HG03139 (cell line): ENCODE measurements around the gene PVALEF.

ENCODE experiments used
- ATAC-seq: cut with Tn5 transposase; IDR thresholded peaks from one replicate; pipeline ENCODE4 v1.9.1; 2021; ENCODE audit not compliant: unreplicated experiment

PVALEF gene

DNA sequence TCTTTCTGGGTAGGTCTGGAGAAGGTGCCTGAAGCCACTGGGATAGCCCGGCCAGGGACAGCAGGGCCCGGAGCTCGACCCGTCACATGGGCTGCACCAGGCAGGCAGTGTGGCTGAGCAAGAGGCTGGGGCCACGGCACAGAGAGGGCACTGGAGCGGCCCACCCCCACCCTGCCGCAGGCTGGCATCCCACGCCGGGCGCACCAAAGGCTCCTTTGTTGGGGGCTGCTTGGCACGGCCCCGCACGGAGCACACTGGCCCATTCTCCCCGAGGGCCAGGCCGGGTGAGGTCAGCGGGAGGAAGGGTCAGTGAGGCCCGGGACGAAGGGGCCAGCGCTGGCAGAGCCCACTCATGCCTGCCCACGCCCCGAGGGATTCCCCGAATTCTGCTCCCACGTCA, 36.5 kb upstream of the PVALEF start:
- ATAC-seq = no peak

DNA sequence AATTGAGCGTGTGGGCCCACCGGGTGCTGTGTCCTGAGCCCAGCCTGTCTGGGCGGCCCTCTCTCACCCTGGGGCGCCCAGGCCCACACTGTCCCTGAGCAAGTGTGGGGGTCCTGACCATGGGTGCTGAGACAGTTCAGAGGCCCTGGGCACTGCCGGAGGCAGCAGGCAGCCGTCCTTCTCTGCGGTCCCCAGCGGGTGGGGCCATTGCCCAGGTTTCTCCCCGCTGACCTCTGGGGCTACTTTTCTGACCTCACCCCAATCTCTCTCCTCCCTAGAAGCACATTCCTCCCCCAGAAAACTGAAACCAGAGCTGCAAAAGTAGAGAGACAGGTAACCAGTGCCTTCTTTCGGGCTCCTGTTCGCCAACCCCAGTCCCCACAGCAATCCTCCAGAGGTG, 36.0 kb upstream of the PVALEF start:
- ATAC-seq = no peak

DNA sequence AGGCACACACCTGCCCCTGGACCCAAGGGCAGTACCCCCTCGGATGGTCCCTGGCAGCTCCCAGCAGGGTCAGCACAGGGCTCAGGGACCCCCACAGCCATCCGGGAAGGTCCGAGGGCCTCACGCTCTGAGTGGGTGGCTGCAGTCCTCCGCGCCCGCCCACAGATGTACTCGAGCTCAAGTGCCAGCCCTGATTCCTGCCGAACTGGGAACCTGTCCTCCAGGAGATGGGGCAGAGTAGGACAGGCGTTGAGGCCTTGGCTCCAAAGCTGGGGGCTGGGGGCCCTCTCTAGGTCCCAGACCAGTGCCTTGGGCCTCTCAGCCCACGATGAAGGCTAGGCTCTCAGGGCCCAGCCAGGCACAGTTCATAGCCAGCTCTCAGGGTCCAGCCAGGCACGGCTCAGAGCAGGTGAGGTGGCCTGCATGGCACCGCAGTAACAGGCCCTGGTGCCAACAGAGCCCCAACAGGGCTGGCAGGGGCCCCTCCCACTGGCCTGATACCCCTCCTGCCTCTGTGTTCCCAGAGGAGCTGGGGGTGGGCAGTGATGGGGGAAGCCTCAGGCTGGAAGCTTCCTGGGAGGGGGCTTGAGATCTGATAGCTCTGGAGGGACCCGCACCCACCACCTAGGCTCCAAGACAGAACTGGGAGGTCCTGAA, 35.5 kb upstream of the PVALEF start:
- no peak for ATAC-seq

DNA sequence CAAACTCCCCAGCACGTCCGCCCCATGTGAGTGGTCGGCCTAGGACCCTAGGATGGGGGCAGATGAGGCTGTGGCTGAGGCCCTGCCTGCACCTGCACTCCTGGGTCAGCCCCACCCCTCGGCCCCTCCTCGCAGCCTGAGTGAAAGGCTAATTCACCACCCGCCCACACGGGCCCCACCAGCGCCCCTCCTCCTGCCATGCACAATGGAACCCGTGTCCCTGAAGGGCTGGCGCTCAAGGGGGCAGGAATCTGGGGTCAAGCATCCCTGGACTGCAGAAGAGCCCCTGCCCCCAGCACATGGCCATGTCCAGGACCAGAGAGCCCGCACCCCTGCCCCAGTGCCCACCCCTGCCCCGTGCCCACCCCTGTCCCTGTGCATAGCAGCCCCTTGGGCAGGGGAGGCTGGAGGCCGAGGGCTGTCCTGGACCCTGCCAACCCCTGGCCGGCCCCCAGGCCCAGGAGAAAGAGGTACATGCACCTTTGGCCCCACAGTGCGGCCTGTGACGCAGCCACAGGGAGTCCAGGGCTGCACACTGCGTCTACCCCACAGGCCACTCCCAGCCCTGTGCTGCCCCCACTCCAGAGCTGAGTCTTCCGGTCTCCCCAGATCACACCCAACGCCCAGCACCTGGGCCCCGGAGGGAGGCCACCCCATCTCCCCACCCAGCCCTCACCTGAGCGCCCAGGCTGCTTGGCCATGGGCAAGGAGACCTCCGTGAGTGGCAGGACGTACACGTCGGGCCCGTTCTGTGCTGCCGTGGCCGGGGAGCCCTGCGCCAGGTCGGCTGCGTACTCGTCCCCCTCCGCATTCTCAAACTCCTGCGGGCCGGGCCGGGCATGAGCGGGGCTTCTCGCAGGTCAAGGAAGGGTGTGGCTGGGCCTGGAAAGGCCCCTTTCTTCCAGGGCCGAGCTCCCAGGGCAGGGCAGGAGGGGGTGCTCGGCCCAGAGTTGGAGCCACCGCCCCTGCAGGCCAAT, 34.6 kb upstream of the PVALEF start:
- ATAC-seq = no peak

DNA sequence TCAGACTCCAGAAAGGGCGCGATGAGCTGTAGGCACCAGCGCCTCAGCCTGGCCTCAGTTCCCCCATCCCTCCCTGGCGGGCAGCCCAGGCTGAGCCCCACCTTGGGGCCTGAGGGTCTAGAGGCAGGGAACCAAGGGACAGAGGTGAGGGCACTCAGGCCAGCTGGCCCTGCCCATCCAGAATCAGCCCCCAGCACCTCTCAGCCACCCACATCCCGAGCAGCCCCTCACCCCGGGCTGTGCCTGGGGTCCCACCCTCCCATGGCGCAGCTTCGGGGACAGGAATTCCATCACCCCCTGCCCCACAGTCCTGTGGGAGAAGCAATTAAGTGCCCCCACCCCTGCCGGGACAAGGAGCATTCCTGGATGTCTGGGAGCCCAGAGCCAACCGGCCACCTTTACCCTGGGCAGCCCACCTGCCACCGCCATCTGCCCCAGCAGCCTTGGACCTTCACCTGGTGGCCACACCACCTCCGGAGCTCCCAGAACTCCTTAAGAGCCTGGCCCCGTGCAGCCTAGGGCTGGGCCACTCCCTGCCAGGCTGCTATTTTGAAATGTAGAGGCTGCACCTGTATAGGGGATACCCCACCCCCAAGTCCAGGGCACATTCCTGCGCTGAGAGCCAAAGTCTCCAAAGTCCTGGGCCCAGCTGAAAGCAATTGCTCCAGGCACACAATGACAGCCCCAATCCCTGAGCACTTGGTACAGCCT, 33.7 kb upstream of the PVALEF start:
- ATAC-seq = no peak

DNA sequence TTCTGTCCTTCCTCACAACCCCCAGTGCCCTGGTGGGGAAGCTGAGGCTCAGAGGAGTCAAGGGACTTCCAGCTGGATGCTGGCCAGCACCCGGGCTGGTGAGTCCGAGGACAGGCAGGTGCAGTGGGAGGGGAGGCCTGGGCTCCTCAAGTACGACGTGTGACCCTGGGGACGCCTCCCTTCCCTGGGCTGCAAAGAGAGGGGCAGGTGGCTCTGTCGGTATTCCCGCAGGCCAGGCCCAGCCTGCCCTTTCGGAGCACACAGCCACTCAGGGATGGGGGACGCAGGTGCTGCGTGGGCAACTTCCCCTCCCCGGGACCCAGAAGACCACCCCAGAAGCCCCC, 33.1 kb upstream of the PVALEF start:
- ATAC-seq = no peak

DNA sequence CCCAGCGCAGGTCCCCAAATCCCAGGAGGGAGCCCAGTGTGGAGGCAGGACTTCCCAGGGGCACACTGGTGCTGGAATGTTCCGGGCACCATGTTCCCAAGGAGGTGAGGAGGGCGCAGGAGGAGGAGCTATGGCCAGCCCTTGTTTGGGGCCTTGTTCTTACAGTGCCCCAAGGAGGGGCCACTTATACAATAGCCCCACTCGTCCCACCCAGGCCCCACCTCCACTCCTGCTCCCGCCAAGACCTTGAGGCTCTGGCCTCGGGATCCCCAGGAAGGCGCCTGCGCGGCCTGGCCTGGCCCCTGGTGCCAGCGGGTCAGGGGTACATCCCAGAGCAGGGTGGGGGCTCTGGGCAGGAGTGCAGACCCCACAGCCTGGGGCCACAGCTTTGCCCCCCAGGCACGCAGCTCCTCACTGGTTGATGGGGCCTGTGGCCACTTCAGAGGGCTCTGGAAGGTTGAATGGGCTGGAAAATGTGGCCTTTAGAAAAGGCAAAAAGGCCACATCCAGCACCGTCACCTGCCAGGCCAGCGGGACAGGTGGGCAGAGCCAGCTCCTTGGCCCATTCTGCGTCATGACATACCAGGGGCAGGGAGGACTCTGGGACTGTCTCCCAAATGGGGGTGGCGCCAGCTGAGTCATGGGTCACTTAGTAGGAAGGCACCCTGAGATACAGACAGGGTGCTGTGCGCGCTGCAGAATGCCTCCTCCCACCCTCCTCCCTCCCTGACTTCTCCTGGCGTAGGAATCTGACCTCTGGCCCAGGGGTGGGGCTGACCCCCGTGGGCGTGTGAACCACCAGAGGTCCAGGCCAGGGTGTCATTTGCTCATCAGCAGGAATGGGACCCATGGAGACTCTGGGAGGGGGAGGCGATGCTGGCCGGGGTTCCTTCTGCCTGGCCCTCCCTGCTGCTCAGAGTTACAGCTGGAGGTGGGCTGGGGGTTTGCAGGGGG, 32.3 kb upstream of the PVALEF start:
- no peak for ATAC-seq

DNA sequence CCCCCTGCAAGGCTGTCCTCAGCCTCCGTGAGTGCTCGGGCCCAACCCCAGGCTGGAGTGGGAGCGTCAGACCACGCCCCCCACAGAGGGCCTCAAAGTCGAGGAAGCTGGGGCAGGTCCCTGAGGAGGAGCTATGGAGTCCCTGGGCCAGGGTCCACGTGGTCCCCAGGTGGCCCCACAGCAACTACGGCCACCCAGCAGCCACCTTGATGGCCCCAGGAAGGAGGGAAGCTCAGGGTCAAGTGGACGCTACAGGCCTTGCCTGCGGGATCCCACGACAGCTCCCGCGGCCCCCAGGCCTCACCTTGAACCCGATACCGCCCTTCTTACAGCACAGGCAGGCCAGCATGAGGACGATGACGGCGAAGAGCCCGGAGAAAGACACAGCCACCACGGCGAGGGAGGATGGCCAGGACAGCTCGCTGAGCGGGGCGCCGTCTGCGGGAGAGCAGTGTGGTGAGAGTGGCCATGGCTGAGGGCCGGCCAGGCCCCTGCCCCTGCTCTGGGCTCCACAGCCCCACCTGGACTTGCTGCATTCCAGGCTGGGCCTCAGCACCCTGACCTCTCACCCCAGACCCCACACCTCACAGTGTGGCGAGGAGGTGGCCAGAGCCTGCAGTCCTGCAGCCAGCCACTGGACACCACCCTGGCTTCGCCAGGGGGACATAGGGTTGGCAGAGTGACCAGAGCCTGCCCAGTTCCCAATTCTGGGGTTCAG, 31.1 kb upstream of the PVALEF start:
- ATAC-seq = no peak

DNA sequence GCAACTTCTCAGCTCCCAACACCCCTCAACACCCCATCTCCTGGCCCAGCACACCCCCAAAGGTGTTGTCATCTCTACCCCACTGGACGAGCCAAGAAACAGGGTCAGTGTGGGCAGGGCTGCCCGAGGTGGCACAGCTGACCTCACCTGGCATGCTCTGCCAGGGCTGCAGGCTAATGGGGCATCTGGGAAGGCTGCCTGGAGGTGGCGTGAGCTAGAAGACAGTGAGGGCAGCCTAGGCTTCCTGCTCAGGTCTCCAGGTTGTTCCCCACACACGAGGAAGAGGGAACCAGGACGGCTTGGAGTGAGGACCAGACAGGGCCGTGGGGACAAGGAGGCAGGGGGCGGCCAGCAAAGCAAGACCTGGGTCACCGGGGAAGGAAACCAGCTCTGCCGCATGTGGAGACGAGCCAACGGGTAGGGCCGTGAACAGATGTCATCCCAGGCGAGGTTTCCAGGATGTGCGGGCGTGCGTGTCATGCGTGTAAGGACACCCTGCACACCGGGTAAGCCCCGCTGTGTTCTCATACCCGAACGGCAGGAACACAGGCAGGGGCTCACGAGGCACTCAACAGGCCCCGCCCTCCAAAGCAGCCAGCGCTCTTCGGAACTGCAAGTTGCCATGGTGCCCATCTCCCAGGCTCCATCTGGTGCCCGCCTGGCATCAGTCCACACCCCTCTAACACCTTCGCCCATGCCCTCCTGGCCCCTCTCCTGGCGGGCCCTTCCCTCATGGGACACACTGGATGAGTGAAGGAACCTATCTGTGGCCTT, 29.6 kb upstream of the PVALEF start:
- ATAC-seq = no peak

DNA sequence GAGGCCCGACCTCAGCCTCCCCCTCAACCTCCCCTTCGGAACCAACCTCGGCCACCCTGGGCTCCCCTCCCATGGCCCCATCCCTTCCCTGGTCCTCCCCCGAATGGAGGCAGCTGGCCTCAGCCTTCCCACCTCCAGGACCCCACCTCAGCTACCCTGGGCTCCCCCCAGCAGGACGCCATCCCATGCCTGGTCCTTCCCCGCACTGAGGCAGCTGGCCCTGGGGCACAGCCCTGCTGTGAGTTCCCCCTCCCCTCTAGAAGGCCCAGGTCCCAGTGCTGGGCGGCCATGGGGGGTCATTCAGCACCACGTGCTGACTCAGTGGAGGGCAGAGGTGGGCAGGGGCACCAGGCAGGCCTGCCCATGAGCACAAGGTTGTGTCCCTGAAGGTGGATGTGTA, 28.9 kb upstream of the PVALEF start:
- ATAC-seq = no peak

DNA sequence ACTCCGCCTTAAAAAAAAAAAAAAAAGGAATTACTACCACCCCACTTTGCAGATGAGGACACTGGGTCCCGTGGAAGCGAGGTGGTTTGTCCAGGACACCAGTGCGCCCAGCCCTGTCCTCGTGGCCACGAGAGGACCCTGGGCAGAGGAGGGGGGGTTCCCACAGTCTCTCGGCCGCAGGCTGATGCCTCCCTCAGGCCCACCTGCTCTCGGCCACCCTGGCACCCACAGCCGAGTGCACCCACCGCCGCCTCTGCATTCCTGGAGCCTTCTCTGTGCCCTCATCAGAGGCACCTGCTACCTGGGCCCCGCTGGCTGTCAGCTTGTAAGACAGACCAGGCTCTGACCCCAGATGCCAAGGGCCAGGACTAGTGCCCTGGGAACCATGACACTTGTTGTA, 28.1 kb upstream of the PVALEF start:
- ATAC-seq = no peak

DNA sequence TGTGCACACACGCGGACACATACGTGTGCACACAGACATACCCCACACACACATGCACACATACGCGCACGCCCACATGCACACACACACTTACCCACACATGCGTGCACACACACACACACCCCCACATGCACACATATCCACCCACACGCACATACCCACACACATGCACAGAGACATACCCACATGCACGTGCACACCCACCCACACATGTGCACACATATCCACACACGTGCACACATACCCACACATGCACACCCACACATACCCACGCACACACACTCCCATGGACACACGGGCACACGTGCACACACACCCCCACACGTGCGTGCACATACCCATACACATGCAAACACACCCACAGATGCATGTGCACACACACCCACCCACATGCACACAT, 27.2 kb upstream of the PVALEF start:
- ATAC-seq = no peak

DNA sequence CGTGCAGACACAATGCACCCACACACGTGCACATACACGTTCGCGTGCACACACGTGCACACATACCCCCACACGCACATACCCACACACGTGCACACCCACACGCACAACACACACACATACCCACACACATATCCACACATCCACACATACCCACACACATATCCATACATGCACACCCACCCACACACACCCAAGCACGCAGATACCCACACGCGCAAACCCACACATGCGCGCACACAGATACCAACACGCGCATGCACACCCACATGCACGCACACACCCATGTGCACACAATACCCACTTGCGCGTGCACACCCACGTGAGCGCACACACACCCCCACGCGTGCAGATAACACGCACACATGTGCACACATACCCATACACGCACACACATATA, 26.8 kb upstream of the PVALEF start:
- ATAC-seq = no peak

DNA sequence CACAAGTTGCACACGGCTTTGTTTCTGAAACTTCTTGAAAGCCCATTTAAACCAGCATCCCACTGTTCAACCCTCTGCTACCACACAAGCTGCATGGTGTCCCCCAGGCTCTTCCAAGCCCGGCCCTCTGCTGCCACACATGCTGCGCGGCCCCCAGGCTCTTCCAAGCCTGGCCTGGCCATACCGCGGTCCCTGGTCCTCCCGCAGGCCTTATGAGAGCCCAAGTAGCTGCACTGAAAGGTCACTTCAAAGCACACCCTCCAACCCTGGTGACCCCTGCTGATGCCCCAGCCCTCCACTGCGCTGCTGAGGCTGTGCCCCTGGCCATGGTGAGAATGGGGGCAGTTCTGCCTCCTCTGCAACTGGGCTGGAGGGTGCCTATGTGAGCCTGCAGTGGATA, 25.9 kb upstream of the PVALEF start:
- no peak for ATAC-seq

DNA sequence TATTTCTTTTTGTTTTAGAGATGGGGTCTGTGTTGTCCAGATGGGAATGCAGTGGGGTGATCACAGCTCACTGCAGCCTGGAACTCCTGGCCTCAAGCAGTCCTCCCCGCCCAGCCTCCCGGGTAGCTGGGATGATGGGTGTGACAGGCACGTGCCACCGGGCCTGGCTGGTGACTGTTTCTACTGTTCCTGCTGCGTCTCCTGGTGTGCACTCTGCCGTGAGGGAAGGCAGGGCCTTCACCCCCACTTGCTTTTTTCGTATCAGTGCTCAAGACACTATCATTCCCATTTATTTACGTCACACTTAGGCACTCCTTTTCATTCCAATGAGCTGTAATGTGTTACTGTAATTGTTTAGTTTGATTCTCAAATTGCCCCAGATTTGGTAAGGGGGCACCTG, 25.3 kb upstream of the PVALEF start:
- no peak for ATAC-seq

DNA sequence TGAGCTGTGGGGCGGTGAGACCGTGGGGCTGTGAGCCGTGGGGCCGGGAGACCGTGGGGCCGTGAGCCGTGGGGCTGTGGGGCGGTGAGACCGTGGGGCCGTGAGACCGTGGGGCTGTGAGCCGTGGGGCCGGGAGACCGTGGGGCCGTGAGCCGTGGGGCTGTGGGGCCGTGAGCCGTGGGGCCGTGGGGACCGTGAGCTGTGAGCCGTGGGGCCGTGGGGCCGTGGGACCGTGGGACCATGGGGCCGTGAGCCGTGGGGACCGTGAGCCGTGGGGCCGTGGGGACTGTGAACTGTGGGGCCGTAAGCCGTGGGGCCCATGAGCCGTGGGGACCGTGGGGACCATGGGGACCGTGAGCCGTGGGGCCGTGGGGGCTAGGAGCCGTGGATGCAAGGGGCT, 24.6 kb upstream of the PVALEF start:
- ATAC-seq = no peak

DNA sequence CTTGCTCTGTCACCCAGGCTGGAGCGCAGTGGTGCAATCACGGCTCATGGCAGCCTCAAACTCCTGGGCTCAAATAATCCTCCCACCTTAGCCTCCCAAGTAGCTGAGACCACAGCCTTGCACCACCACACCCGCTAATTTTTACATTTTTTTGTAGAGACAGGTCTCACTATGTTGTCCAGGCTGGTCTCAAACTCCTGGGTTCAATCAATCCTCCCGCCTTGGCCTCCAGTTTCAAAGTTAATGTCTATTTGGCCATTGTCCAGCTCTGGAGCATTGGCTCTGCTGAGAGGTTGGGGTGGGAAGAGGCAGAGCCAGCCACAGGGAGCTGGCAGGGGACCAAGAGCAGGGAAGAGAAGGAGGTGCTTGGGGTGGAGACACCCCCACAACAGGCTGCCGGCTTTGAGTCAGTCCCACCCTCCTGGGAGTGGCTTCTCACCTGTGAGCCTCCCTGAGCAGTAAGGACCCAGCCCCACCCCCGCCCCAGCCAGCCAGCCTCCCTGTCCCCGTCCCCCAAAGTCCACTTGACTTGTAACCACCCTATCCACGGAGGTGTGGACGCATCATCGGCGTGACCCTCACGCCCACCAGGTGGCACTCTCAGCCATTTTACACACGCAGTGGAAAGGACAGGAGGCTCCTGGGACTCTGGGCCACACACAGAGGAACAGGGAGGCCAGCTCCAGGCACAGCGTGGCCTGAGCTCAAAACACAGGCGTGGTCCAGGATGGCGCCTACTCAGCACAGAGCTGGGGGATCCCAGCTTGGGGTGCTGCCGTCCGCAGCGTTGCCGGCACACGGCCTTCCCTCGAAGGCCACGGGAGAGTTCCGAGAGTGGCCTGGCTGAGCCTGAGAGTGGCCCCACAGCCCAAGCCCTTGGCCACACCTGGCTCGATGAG, 22.8 kb upstream of the PVALEF start:
- no peak for ATAC-seq

DNA sequence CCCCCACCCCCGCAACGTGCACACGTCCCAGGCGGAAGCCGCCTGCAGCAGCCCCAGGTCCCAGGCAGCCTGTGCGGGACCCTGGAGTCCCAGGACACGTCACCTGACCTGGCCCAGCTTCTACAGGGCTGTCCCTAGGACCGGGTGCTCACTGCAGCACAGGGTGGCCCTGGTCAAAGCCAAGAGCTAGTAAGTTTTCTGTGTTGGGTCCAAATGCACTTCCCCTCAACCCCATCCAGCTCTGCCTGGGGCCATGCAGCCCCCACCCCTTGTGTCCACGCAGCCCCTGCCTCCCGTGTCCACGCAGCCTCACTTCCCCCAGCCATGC, 22.1 kb upstream of the PVALEF start:
- no peak for ATAC-seq
